KMS-11 (cell line): ENCODE data around the gene ILDR1.

Source experiments
- H2AFZ ChIP-seq: fragments of 200-600 bp; sonication (generic); 2 replicates; pipeline ENCODE4 v1.6.1; 2016; ENCODE audit warnings: antibody characterized with exemption, mixed run types, low read depth
- H3K27ac ChIP-seq: fragments of 200-600 bp; sonication (generic); 2 replicates; pipeline ENCODE4 v1.6.1; 2016; ENCODE audit warnings: mild to moderate bottlenecking, mixed run types
- H3K27me3 ChIP-seq: fragments of 200-600 bp; sonication (generic); 2 replicates; pipeline ENCODE4 v1.6.1; 2017; ENCODE audit warnings: mild to moderate bottlenecking, low read depth, mixed run types, moderate library complexity; ENCODE audit not compliant: insufficient read depth
- H3K36me3 ChIP-seq: fragments of 200-600 bp; sonication (generic); 2 replicates; pipeline ENCODE4 v1.6.1; 2017; ENCODE audit warnings: mild to moderate bottlenecking, mixed run types; ENCODE audit not compliant: insufficient read depth
- H3K4me1 ChIP-seq: fragments of 200-600 bp; sonication (generic); 2 replicates; pipeline ENCODE4 v1.6.1; 2016; ENCODE audit warnings: mild to moderate bottlenecking, low read depth, mixed run types; ENCODE audit not compliant: poor library complexity, severe bottlenecking
- H3K4me2 ChIP-seq: fragments of 200-600 bp; sonication (generic); 2 replicates; pipeline ENCODE4 v1.7.0; 2016; ENCODE audit warnings: mild to moderate bottlenecking, mixed run types
- H3K4me3 ChIP-seq: fragments of 200-600 bp; sonication (generic); IDR thresholded peaks from 2 replicates; pipeline ENCODE4 v1.6.1; 2017; ENCODE audit warnings: low read depth, low read length, mixed read lengths; ENCODE audit not compliant: insufficient read depth
- H3K79me2 ChIP-seq: fragments of 200-600 bp; sonication (generic); 2 replicates; pipeline ENCODE4 v1.6.1; 2016; ENCODE audit warnings: low read depth, mixed run types; ENCODE audit not compliant: insufficient read depth
- H3K9ac ChIP-seq: fragments of 200-600 bp; sonication (generic); 2 replicates; pipeline ENCODE4 v1.6.1; 2016; ENCODE audit warnings: mild to moderate bottlenecking, mixed run types
- H4K20me1 ChIP-seq: fragments of 200-600 bp; sonication (generic); 2 replicates; pipeline ENCODE4 v1.6.1; 2016; ENCODE audit warnings: mild to moderate bottlenecking, mixed run types; ENCODE audit not compliant: insufficient read depth
- TF ChIP-seq, protein P1 (sequence below): fragments of 200-600 bp; sonication (generic); conservative IDR thresholded peaks from 2 replicates; pipeline ENCODE4 v1.6.1; 2017; ENCODE audit warnings: low read depth, mild to moderate bottlenecking, antibody characterized with exemption, low read length, moderate library complexity, mixed read lengths

Gene ILDR1

DNA sequence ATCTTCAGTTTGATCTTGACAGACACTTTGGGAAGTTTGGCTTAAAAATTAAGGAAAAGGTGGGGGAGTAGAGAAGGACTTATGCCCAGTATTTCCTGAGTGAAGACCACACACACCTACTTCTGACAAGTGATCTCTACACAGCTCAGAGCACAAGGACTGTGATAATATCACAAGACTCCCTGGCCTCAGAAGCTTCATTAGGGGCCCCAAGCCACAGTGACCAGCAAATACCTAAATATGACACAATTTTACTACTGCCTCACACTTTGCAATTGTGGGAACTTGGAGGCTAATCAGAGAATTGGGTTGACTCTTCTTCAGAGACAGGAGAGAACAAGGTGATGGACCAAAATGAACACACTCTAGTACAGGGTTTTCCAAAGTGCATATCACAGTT, 2.6 kb downstream of the ILDR1 start:
- Histone ChIP-seq H3K27ac (no peak overlapping the region), H3K27me3 (no peaks in the 10 kb centered on the region), H3K79me2 (no peaks in the 10 kb centered on the region), H3K9ac (no peak overlapping the region), H3K4me2 (no peak overlapping the region), H3K36me3 (no peaks in the 10 kb centered on the region), H4K20me1 (no peaks in the 10 kb centered on the region), H3K4me1 (peaks cover 9% of the 10 kb centered on the region), H3K4me3 (no peak overlapping the region), H2AFZ (no peak overlapping the region)
- TF ChIP-seq, protein P1, sequence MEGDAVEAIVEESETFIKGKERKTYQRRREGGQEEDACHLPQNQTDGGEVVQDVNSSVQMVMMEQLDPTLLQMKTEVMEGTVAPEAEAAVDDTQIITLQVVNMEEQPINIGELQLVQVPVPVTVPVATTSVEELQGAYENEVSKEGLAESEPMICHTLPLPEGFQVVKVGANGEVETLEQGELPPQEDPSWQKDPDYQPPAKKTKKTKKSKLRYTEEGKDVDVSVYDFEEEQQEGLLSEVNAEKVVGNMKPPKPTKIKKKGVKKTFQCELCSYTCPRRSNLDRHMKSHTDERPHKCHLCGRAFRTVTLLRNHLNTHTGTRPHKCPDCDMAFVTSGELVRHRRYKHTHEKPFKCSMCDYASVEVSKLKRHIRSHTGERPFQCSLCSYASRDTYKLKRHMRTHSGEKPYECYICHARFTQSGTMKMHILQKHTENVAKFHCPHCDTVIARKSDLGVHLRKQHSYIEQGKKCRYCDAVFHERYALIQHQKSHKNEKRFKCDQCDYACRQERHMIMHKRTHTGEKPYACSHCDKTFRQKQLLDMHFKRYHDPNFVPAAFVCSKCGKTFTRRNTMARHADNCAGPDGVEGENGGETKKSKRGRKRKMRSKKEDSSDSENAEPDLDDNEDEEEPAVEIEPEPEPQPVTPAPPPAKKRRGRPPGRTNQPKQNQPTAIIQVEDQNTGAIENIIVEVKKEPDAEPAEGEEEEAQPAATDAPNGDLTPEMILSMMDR, result no peak

DNA sequence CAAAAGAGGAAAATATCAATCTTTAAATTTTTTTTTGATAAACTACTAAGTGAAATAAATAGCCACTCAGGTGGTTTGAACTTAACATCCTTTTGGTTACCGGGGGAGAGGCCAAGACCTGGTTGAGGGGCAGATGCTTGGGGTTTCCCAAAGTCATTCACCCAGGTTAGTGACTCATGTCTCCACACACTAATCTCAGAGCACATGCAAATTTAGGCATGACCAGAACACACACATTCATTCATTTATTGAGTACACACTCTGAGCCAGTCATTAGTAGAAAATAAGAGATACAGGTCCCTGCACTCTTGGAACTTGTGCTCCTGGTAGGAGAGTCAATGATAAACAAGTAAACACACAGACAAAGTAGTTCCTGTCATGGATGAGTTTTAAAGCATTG, 7.3 kb downstream of the ILDR1 start:
- H3K4me1 ChIP-seq, result peaks cover 12% of the 10 kb centered on the region
- no peaks in the 10 kb centered on the region for H3K79me2 ChIP-seq
- no peaks in the 10 kb centered on the region for H3K27me3 ChIP-seq
- H3K4me2 ChIP-seq, result no peak overlapping the region
- no peaks in the 10 kb centered on the region for H3K36me3 ChIP-seq
- no peak overlapping the region for H2AFZ ChIP-seq
- no peak overlapping the region for H3K4me3 ChIP-seq
- no peak overlapping the region for H3K9ac ChIP-seq
- no peak overlapping the region for H3K27ac ChIP-seq
- no peaks in the 10 kb centered on the region for H4K20me1 ChIP-seq
- TF ChIP-seq, protein P1, result no peak

DNA sequence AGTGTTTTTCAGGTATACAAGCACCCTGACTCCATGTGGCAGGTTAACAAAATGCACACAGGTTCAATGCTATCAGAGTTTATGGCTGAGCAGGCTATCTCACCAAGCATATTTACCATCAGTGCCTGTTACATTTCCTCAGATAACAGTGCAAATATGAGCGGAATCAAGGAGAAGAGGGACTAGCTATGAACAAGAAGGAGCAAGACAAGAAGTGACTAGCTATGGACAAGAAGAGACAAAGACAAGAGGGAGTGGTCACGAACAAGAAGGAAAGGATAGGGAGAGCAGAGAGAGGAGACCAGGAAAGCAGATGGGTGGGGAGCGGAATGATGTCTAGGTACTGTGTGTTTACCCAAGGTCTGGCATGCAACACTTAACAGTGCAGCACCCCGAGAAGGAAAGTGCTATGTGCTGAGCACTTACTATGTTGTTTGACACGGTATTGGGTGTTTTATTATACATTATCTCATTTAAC, 8.6 kb downstream of the ILDR1 start:
- no peaks in the 10 kb centered on the region for H4K20me1 ChIP-seq
- TF ChIP-seq, protein P1, result no peak
- no peak overlapping the region for H3K27ac ChIP-seq
- H3K4me2 ChIP-seq, result no peak overlapping the region
- no peak overlapping the region for H3K9ac ChIP-seq
- peaks cover 12% of the 10 kb centered on the region for H3K4me1 ChIP-seq
- H2AFZ ChIP-seq, result no peak overlapping the region
- no peaks in the 10 kb centered on the region for H3K79me2 ChIP-seq
- H3K36me3 ChIP-seq, result no peaks in the 10 kb centered on the region
- no peak overlapping the region for H3K4me3 ChIP-seq
- no peaks in the 10 kb centered on the region for H3K27me3 ChIP-seq

DNA sequence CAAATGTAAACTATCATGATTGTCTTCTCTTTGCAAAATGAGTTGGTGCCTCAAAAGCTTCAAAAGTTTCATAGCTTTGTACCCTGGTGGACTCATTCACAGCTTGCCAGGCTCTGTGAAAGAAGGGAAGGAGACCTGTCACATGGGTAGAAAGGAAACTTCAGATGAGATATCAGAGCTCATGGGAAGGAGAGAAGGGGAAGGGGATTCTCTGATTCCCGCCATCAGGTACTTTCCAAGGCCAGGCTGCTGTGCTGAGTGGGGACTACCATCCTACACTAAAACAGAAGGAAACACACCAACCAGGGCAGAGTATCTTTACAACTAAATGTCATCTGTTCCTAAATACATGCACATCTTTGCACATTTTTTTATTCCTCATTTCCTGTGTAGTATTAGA, 9.2 kb downstream of the ILDR1 start:
- H3K27ac ChIP-seq, result no peak overlapping the region
- peaks cover 12% of the 10 kb centered on the region for H3K4me1 ChIP-seq
- no peak overlapping the region; the same call in 1 of the 2 replicates for H2AFZ ChIP-seq
- TF ChIP-seq, protein P1, result no peak
- H3K79me2 ChIP-seq, result no peaks in the 10 kb centered on the region
- H3K9ac ChIP-seq, result no peak overlapping the region
- no peak overlapping the region for H3K4me2 ChIP-seq
- no peaks in the 10 kb centered on the region for H3K36me3 ChIP-seq
- no peaks in the 10 kb centered on the region for H3K27me3 ChIP-seq
- H4K20me1 ChIP-seq, result no peaks in the 10 kb centered on the region
- no peak overlapping the region for H3K4me3 ChIP-seq

DNA sequence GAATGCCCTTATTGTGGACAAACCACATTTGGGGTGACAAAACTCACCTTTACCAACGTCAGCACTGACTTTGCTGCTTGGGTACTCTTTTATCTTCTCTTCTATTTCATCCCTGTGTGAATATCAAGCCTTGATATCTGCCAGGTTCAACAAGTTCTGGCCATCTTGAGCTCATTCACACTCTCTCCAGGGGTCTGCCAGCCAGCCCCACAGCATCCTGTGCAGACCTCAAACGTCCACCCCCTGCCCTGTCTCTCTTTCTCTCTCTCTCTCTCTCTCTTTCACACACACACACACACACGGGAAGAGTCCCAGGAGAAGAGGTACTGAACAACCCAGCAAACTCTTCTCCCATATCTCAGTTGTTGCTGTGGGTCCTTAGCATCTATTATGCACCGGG, 10.7 kb downstream of the ILDR1 start:
- H2AFZ ChIP-seq, result no peak overlapping the region
- TF ChIP-seq, protein P1, result no peak
- no peak overlapping the region for H3K9ac ChIP-seq
- H3K27ac ChIP-seq, result no peak overlapping the region
- H3K4me3 ChIP-seq, result no peak overlapping the region
- H4K20me1 ChIP-seq, result no peaks in the 10 kb centered on the region
- H3K36me3 ChIP-seq, result no peaks in the 10 kb centered on the region
- H3K27me3 ChIP-seq, result no peaks in the 10 kb centered on the region
- H3K4me2 ChIP-seq, result no peak overlapping the region
- H3K4me1 ChIP-seq, result peaks cover 12% of the 10 kb centered on the region
- H3K79me2 ChIP-seq, result no peaks in the 10 kb centered on the region
